HS-27A (cell line): ENCODE results near the gene OVCA2.

Experiments used
- DNase-seq: peaks from one replicate; pipeline ENCODE4 v3.0.0-alpha.2; 2012; ENCODE audit warnings: low read depth, missing footprints

Gene OVCA2

GRCh38 chr17:2087597-2088211 lies 45.9 kb downstream of the OVCA2 start:
- no peak for DNase-seq

GRCh38 chr17:2089021-2089422 lies 47.2 kb downstream of the OVCA2 start:
- DNase-seq: no peak

- no peak for DNase-seq
Observed at GRCh38 chr17:2090210-2090641, 48.4 kb downstream of the OVCA2 start.

- DNase-seq: peak; percentile 11
Observed at GRCh38 chr17:2090804-2091534, 49.1 kb downstream of the OVCA2 start.

GRCh38 chr17:2092253-2092652 lies 50.4 kb downstream of the OVCA2 start:
- no peak for DNase-seq
